Loucy (cell line): Measurements from ENCODE around the gene LHPP.

Experiments used
- H2AFZ ChIP-seq: fragments of 200-600 bp; sonication (generic); 2 replicates; pipeline ENCODE4 v1.6.0; 2016; ENCODE audit warnings: antibody characterized with exemption, mild to moderate bottlenecking, low read length, moderate library complexity
- H3F3A ChIP-seq: fragments of 200-600 bp; 2 replicates; pipeline ENCODE4 v1.6.0; 2016; ENCODE audit warnings: antibody characterized with exemption, low read depth, mild to moderate bottlenecking
- H3K27me3 ChIP-seq: fragments of 200-600 bp; sonication (generic); 2 replicates; pipeline ENCODE4 v1.6.1; 2014; ENCODE audit warnings: low read length, mild to moderate bottlenecking; ENCODE audit not compliant: insufficient read depth, poor library complexity, severe bottlenecking
- H3K36me3 ChIP-seq: fragments of 200-600 bp; sonication (generic); 2 replicates; pipeline ENCODE4 v1.6.1; 2016; ENCODE audit warnings: low read length; ENCODE audit not compliant: insufficient read depth
- H3K4me1 ChIP-seq: fragments of 200-600 bp; sonication (generic); 2 replicates; pipeline ENCODE4 v1.5.1; 2014; ENCODE audit warnings: low read length, mild to moderate bottlenecking; ENCODE audit not compliant: insufficient read depth, poor library complexity, severe bottlenecking
- H3K4me2 ChIP-seq: fragments of 200-600 bp; sonication (generic); 2 replicates; pipeline ENCODE4 v1.6.0; 2014; ENCODE audit warnings: antibody characterized with exemption, low read length, low read depth, mild to moderate bottlenecking; ENCODE audit not compliant: poor library complexity, severe bottlenecking
- H3K4me3 ChIP-seq: fragments of 200-600 bp; sonication (generic); 2 replicates; pipeline ENCODE4 v1.5.1; 2014; ENCODE audit warnings: low read length, mild to moderate bottlenecking, mixed read lengths; ENCODE audit not compliant: poor library complexity, severe bottlenecking
- H3K79me2 ChIP-seq: fragments of 200-600 bp; sonication (generic); 2 replicates; pipeline ENCODE4 v1.6.1; 2014; ENCODE audit warnings: low read length; ENCODE audit not compliant: insufficient read depth
- H3K9ac ChIP-seq: fragments of 200-600 bp; sonication (generic); 2 replicates; pipeline ENCODE4 v1.6.0; 2014; ENCODE audit warnings: mild to moderate bottlenecking, low read depth, low read length, moderate library complexity; ENCODE audit not compliant: poor library complexity, severe bottlenecking
- H3K9me2 ChIP-seq: fragments of 200-600 bp; sonication (generic); replicated peaks from 2 replicates; pipeline ENCODE4 v1.6.1; 2016; ENCODE audit warnings: low read depth, low read length, mixed read lengths
- H3K9me3 ChIP-seq: fragments of 200-600 bp; sonication (generic); 2 replicates; pipeline ENCODE4 v1.6.1; 2014; ENCODE audit warnings: mild to moderate bottlenecking, antibody characterized with exemption, low read length, low read depth; ENCODE audit not compliant: insufficient read depth
- H4K20me1 ChIP-seq: fragments of 200-600 bp; sonication (generic); 2 replicates; pipeline ENCODE4 v1.6.0; 2014; ENCODE audit warnings: antibody characterized with exemption, low read length, mild to moderate bottlenecking; ENCODE audit not compliant: insufficient read depth, poor library complexity, severe bottlenecking
- EZH2phosphoT487 ChIP-seq: fragments of 200-600 bp; IDR thresholded peaks from 2 replicates; pipeline ENCODE4 v1.6.1; 2018; ENCODE audit warnings: antibody characterized with exemption, mild to moderate bottlenecking, moderate library complexity, borderline replicate concordance
- TF ChIP-seq, protein P1 (sequence below): fragments of 200-600 bp; sonication (generic); conservative IDR thresholded peaks from 2 replicates; pipeline ENCODE4 v1.5.1; 2014; ENCODE audit warnings: mild to moderate bottlenecking, antibody characterized with exemption, low read length

The LHPP gene

DNA sequence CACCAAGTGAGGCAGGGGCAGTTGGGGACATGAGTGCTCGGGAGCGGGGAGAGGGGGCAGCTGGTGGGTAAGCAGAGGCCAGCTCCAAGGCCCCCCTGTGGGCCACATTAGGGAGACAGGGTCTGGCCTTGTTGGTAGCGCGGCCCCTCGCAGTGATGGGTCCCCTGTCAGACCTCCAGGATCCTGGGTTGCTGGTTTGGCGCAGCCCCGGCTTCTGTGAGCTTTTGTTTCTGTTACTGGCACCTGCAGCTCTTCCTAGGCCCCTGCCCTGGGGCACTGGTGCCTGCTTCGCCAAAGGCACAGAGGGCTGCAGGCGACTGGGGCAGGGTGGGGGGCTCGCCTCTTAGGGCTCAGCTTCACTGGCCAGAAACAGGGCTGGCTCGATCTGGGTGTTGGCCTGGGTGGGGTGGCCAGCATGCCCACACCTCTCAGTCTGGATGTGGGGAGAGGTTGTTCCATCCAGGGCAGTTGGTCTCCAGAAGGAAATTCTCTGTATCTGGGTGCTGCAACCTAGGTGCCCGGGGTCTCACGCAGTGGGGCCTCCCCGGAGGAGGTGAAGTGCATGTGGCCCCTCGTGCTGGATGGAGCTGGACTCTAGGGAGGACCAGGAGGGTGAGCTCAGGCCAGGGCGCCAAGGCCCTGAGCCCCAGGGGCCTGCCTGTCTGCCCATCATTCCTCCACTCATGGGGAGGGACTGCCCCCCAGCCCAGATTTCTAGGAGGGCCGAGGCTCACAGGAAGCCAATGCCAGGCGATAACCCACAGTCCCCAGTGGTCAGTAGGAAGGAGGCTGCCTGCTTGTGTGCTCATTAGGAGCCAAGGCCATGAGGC, 138.6 kb downstream of the LHPP start:
- no peaks in the 10 kb centered on the region for H3K9me2 ChIP-seq
- no peak overlapping the region for H2AFZ ChIP-seq
- H3K4me1 ChIP-seq = no peaks in the 10 kb centered on the region
- TF ChIP-seq, protein P1, sequence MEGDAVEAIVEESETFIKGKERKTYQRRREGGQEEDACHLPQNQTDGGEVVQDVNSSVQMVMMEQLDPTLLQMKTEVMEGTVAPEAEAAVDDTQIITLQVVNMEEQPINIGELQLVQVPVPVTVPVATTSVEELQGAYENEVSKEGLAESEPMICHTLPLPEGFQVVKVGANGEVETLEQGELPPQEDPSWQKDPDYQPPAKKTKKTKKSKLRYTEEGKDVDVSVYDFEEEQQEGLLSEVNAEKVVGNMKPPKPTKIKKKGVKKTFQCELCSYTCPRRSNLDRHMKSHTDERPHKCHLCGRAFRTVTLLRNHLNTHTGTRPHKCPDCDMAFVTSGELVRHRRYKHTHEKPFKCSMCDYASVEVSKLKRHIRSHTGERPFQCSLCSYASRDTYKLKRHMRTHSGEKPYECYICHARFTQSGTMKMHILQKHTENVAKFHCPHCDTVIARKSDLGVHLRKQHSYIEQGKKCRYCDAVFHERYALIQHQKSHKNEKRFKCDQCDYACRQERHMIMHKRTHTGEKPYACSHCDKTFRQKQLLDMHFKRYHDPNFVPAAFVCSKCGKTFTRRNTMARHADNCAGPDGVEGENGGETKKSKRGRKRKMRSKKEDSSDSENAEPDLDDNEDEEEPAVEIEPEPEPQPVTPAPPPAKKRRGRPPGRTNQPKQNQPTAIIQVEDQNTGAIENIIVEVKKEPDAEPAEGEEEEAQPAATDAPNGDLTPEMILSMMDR = no peak
- TF ChIP-seq EZH2phosphoT487 = no peak
- H3K4me3 ChIP-seq = no peak overlapping the region
- H4K20me1 ChIP-seq = no peaks in the 10 kb centered on the region
- no peaks in the 10 kb centered on the region for H3K27me3 ChIP-seq
- no peaks in the 10 kb centered on the region for H3K79me2 ChIP-seq
- H3K4me2 ChIP-seq = no peak overlapping the region
- no peaks in the 10 kb centered on the region for H3K9me3 ChIP-seq
- no peaks in the 10 kb centered on the region for H3K36me3 ChIP-seq
- no peak overlapping the region for H3K9ac ChIP-seq
- no peaks in the 10 kb centered on the region for H3F3A ChIP-seq

DNA sequence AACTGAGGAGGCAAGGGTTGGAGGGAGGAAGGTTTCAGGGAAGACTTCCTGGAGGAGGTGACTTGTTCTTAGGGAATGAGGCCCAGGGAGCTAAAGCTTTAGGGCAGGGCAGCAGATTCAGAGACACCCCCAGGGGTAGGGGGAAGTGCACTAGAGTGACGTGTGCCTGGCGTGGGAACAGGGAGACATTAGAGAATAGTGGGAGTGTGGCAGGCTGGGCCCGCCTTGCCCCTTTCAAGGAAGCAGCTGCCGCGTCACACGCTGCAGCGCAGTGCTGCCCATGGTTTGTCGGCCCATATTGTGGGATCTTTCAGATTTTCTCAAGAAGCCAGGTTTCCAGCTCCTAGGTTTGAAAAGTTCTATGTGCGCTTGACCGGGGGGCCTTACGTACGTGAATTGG, 139.4 kb downstream of the LHPP start:
- Histone ChIP-seq H4K20me1 (no peaks in the 10 kb centered on the region), H3F3A (no peaks in the 10 kb centered on the region), H3K27me3 (no peaks in the 10 kb centered on the region), H3K9me3 (no peaks in the 10 kb centered on the region), H3K36me3 (no peaks in the 10 kb centered on the region), H3K79me2 (no peaks in the 10 kb centered on the region), H3K4me3 (no peak overlapping the region), H3K9me2 (no peaks in the 10 kb centered on the region), H3K4me2 (no peak overlapping the region), H3K4me1 (no peaks in the 10 kb centered on the region), H2AFZ (no peak overlapping the region), H3K9ac (no peak overlapping the region)
- TF ChIP-seq EZH2phosphoT487 = no peak
- TF ChIP-seq, protein P1 = no peak

DNA sequence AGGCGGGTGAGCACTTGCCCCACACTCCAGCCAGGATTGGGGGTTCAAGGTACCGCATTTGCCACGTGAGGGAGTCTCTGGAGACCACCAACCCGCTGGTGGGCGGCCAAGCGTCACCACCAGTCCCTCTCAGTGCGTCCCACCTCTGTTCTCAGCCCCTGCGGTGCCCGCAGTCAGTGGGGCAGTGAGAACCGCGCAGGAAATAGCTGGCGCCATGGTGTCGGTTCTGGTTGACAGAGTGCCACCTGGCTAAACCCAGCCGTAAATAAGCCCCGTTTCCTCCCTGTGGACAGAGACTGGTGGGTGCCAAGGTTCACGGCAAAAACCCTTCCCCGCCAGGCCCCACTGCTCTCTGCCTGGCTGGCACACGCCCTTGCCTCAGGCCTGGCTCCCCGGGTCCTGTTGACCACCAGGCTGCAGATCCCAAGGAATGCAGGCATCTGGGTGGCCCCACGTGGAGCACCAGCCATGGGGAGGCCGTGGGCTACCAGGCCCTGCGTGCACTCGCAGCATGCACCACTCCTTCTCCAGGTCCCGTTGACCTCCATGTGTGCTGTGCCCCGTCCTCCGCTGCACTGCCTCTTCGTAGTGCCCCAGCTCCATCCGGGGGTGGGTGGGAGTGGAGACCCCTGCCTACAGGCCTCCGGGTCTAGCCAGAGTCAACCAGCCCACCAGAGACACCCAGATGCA, 140.0 kb downstream of the LHPP start:
- Histone ChIP-seq H3K4me1 (no peaks in the 10 kb centered on the region), H3K79me2 (no peaks in the 10 kb centered on the region), H3K27me3 (no peaks in the 10 kb centered on the region), H2AFZ (no peak overlapping the region), H3K4me2 (no peak overlapping the region), H3F3A (no peaks in the 10 kb centered on the region), H3K4me3 (no peak overlapping the region), H3K36me3 (no peaks in the 10 kb centered on the region), H3K9me2 (no peaks in the 10 kb centered on the region), H3K9ac (no peak overlapping the region), H4K20me1 (no peaks in the 10 kb centered on the region), H3K9me3 (no peaks in the 10 kb centered on the region)
- TF ChIP-seq, protein P1 = no peak
- TF ChIP-seq EZH2phosphoT487 = no peak
